ENCODE results near the gene ENPP1. TPM values are rescaled to one million over a fixed set of nuclear protein-coding genes. Genes with fewer than 3 reads are reported as not detected.

Gene ENPP1
- total RNA-seq, 1 experiment from 2014 or later: 13.3 TPM

DNA sequence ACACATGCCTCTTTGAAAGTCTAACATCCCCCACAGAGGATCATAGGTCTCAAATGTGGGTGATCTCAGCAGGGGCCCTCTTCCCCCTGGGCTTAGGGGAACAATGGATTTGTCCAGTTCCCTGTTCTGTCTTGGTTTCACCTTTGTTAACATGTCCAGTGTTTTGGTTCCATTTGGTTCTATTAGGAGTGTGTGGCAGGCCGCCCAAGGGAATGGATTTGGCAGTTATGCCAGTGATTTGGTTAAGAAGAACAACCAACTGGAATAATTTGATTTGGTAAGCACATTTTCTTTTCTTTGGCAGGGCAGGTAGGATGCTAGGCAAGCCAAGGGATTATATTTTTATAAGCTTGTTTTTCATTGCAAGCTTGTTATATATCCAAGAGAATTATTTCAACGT lies 28.5 kb upstream of the ENPP1 start:
- DNase-seq (ENCODE audit: low read depth, low spot score): no peak
- in situ Hi-C loops (cut with HindIII; ENCODE audit: low pct_unique_long_range_greater_than_20kb, low sequenced_read_pairs): no loop called here

GRCh38 chr6:131780600-131780999 lies 27.2 kb upstream of the ENPP1 start:
- no peak for DNase-seq (ENCODE audit: low read depth, low spot score)
- in situ Hi-C loops (cut with HindIII; ENCODE audit: low pct_unique_long_range_greater_than_20kb, low sequenced_read_pairs): no loop called here

DNA sequence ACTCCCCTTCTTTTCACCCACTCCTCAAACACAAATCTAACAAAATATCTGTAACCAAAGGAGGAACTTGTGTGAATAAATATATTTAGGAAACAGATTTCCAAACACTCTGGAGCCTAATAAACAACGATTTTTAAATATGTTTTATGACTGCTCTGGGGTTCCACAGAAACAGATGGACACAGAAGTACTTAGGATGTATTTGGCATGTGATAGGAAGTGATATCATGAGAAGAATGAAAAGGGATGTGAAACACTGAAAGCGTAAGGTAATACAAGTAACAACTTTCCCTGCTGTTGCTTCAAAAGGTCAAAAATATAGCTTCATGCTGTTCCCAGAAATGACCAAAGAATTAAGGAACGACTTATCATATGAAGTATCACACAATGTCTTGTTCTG lies 26.1 kb upstream of the ENPP1 start:
- in situ Hi-C loops (cut with HindIII; ENCODE audit: low pct_unique_long_range_greater_than_20kb, low sequenced_read_pairs): no loop called here
- DNase-seq (ENCODE audit: low read depth, low spot score): no peak

DNA sequence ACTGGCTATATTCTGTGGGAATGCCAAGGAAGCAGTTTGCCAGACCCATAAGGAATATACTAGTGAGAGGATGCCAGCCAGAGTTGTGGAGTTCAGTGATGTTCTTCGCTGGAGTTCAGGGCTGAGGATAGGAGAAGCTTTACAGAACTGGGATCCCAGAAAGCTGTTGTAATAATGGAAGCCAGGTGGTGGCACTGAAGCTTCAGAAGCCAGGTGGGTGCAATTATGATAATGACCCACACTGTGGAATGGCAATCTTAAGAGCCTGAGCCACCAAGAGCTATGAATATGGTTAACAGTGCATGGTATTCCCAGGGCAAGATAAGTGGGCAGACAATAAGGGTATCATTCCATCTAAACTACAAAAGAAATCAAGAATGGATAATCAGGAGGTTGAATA lies 25.1 kb upstream of the ENPP1 start:
- DNase-seq (ENCODE audit: low read depth, low spot score): no peak
- in situ Hi-C loops (cut with HindIII; ENCODE audit: low pct_unique_long_range_greater_than_20kb, low sequenced_read_pairs): no loop called here

DNA sequence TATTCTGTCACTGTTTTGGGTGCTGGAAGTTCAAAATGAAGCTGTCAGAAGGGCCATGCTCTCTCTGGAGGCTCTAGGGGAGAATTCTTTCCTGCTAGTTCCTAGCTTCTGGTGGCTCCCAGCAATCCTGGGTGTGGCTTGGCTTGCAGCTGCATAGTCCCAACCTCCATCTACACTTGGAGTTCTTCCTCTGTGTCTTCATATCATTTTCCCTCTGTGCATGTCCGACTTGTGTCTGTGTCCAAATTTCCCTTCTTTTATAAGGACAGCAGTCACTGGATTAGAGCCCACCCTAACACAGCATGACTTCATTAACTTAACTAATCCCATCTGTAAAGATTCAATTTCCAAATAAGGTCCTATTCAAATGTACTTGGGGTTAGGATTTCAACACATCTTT lies 23.3 kb upstream of the ENPP1 start:
- in situ Hi-C loops (cut with HindIII; ENCODE audit: low pct_unique_long_range_greater_than_20kb, low sequenced_read_pairs): no loop called here
- DNase-seq (ENCODE audit: low read depth, low spot score): no peak

- in situ Hi-C loops (cut with HindIII; ENCODE audit: low pct_unique_long_range_greater_than_20kb, low sequenced_read_pairs): no loop called here
- DNase-seq (ENCODE audit: low read depth, low spot score): no peak
Observed at GRCh38 chr6:131787079-131787478, 20.7 kb upstream of the ENPP1 start.

DNA sequence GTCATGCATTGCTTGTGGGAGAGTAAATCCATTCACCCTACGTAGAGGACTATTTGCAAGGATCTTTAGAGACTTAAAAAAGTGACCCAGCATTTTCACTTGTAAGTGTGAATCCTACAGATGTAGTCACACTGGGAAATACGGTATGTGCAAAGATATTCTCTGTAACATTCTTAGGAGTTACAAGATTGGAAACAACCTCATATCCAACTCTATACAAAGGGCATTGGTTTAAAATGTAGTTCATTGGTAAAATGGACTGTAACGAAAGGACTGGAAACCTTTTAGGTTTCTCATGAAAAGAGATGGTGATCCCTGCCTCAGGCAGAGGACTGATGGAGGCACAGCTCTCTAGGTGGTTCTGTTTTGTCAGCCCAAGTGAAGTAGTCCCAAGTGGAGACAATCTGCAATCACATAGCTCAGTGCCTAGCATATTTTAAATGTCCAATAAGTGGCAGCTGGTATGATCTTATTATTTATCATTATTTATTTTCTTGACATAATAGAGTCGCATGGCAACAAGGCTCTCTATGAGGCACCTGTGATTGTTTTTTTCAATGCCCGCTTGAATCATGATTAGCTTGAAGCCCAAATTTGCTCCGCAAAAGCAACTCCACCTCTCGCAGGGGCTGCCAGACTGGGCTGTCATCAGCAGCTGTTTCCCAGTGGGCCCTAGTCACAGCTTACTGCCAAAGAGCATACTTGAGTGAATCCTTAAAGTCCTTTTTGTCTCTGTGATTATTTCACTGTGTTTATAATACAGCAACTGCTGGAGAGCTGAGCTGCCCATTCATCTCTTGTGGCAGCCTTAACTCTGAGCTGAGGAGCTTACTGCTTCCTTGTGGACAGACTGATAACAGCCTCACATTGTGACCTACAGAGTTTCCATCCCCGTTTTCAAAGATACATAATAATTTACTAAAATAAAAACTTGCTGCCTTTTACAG lies 19.8 kb upstream of the ENPP1 start:
- peak; percentile 49 for DNase-seq (ENCODE audit: low read depth, low spot score)

GRCh38 chr6:131789219-131789618 lies 18.6 kb upstream of the ENPP1 start:
- no peak for DNase-seq (ENCODE audit: low read depth, low spot score)
- in situ Hi-C loops (cut with HindIII; ENCODE audit: low pct_unique_long_range_greater_than_20kb, low sequenced_read_pairs): no loop called here

More for the DNA sequence above, 19.8 kb upstream of the ENPP1 start:
- in situ Hi-C loops (cut with HindIII; ENCODE audit: low pct_unique_long_range_greater_than_20kb, low sequenced_read_pairs): no loop called here

GRCh38 chr6:131791476-131791875 lies 16.3 kb upstream of the ENPP1 start:
- in situ Hi-C loops (cut with HindIII; ENCODE audit: low pct_unique_long_range_greater_than_20kb, low sequenced_read_pairs): no loop called here

GRCh38 chr6:131792091-131792496 lies 15.7 kb upstream of the ENPP1 start:
- in situ Hi-C loops (cut with HindIII; ENCODE audit: low pct_unique_long_range_greater_than_20kb, low sequenced_read_pairs): no loop called here
- peak; percentile 5 for DNase-seq (ENCODE audit: low read depth, low spot score)

More at GRCh38 chr6:131791476-131791875, 16.3 kb upstream of the ENPP1 start:
- no peak for DNase-seq (ENCODE audit: low read depth, low spot score)

DNA sequence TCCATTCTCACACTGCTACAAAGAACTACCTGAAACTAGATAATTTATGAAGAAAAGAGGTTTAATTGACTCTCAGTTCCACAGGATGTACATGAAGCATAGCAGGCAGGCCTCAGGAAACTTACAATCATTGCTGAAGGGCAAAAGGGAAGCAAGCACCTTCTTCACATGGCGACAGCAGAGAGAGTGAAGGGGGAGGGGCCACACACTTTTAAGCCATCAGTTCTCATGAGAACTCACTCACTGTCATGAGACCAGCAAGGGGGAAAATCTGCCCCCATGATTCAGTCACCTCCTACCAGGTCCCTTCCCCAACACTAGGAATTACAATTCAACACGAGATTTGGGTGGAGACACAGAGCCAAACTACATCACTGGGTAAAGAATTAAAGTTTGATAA lies 12.5 kb upstream of the ENPP1 start:
- no peak for DNase-seq (ENCODE audit: low read depth, low spot score)
- in situ Hi-C loops (cut with HindIII; ENCODE audit: low pct_unique_long_range_greater_than_20kb, low sequenced_read_pairs): no loop called here

- DNase-seq (ENCODE audit: low read depth, low spot score): no peak
- in situ Hi-C loops (cut with HindIII; ENCODE audit: low pct_unique_long_range_greater_than_20kb, low sequenced_read_pairs): no loop called here
Observed at GRCh38 chr6:131802347-131802746, 5.5 kb upstream of the ENPP1 start.

GRCh38 chr6:131803007-131803769 lies 4.6 kb upstream of the ENPP1 start:
- in situ Hi-C loops (cut with HindIII; ENCODE audit: low pct_unique_long_range_greater_than_20kb, low sequenced_read_pairs): no loop called here
- no peak for DNase-seq (ENCODE audit: low read depth, low spot score)

GRCh38 chr6:131804131-131804530 lies 3.7 kb upstream of the ENPP1 start:
- DNase-seq (ENCODE audit: low read depth, low spot score): no peak
- in situ Hi-C loops (cut with HindIII; ENCODE audit: low pct_unique_long_range_greater_than_20kb, low sequenced_read_pairs): no loop called here

- DNase-seq (ENCODE audit: low read depth, low spot score): no peak
- in situ Hi-C loops (cut with HindIII; ENCODE audit: low pct_unique_long_range_greater_than_20kb, low sequenced_read_pairs): no loop called here
Observed at GRCh38 chr6:131807321-131807643, 538 bp upstream of the ENPP1 start.

GRCh38 chr6:131808460-131809269 lies 845 bp downstream of the ENPP1 start:
- in situ Hi-C loops (cut with HindIII; ENCODE audit: low pct_unique_long_range_greater_than_20kb, low sequenced_read_pairs): no loop called here
- no peak for DNase-seq (ENCODE audit: low read depth, low spot score)

DNA sequence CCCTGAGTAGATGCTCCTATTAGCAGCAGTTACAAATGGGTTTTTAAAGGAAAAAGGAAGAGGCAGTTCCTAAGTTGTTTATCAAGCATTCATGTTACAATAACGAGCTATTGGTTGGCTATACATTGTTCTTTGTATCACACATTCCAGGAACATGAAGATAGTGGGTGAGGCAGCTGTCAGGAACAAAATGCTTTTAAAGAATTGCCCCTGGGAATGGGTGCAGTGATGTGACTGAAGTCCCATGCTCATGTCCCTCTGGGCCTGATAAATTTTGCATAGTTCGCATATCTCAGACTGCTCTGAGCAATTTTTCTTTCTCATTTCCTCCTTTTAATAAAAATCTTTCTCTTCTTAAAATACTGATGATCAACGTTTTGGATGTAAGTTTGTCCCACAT lies 3.7 kb downstream of the ENPP1 start:
- DNase-seq (ENCODE audit: low read depth, low spot score): no peak
- in situ Hi-C loops (cut with HindIII; ENCODE audit: low pct_unique_long_range_greater_than_20kb, low sequenced_read_pairs): no loop called here

- in situ Hi-C loops (cut with HindIII; ENCODE audit: low pct_unique_long_range_greater_than_20kb, low sequenced_read_pairs): no loop called here
- DNase-seq (ENCODE audit: low read depth, low spot score): no peak
Observed at GRCh38 chr6:131813991-131814390, 6.2 kb downstream of the ENPP1 start.

Data from SK-MEL-5 (cell line).